NOMO-1 (cell line): Measurements from ENCODE around the gene BROX.
"Not testable (repeated sequence)": the region's sequence is repeated elsewhere in the genome, so short reads cannot be mapped to it uniquely, and the experiment has no call there.

Experiments
- DNase-seq, 2 experiments: peaks; one replicate each; lab custom pipeline; 2025; ENCODE audit not compliant: unreplicated experiment in 2 of 2; lab: John Stamatoyannopoulos, UW

BROX gene

GRCh38 chr1:222730866-222731265 lies 18.5 kb downstream of the BROX start:
- DNase-seq, result no peak

- peak; percentile 70 to 89 for DNase-seq
Observed at GRCh38 chr1:222732216-222733159, 20.1 kb downstream of the BROX start.

GRCh38 chr1:222734740-222735139 lies 22.4 kb downstream of the BROX start:
- no peak for DNase-seq

- no peak for DNase-seq
Observed at GRCh38 chr1:222736470-222736869, 24.1 kb downstream of the BROX start.

- DNase-seq, result no peak
Observed at GRCh38 chr1:222736972-222737371, 24.6 kb downstream of the BROX start, which contains the start of gene FAM177B. Gene FAM177B, plus strand, starts transcription at chr1:222737202. Its CDS starts 9,344 bp downstream, at chr1:222746546.

GRCh38 chr1:222739465-222739864 lies 27.1 kb downstream of the BROX start:
- no peak for DNase-seq

- no peak for DNase-seq
Observed at GRCh38 chr1:222739929-222740328, 27.6 kb downstream of the BROX start.

- DNase-seq, result not testable (repeated sequence)
Observed at GRCh38 chr1:222741630-222742457, 29.5 kb downstream of the BROX start.

- DNase-seq, result no peak
Observed at GRCh38 chr1:222749927-222750326, 37.6 kb downstream of the BROX start.

GRCh38 chr1:222750651-222751050 lies 38.3 kb downstream of the BROX start:
- DNase-seq, result peak; percentile 15 to 65

- no peak for DNase-seq
Observed at GRCh38 chr1:222751255-222751654, 38.9 kb downstream of the BROX start.

GRCh38 chr1:222754366-222755139 lies 42.2 kb downstream of the BROX start:
- DNase-seq, result no peak

- DNase-seq, result peak in 1 of 2 experiments; percentile 6
Observed at GRCh38 chr1:222757646-222758268, 45.4 kb downstream of the BROX start.

- DNase-seq, result no peak
Observed at GRCh38 chr1:222759451-222760035, 47.2 kb downstream of the BROX start.

GRCh38 chr1:222761083-222761482 lies 48.7 kb downstream of the BROX start:
- no peak for DNase-seq

- not testable (repeated sequence) for DNase-seq
Observed at GRCh38 chr1:222762178-222762577, 49.8 kb downstream of the BROX start.

GRCh38 chr1:222767152-222767571 lies 54.8 kb downstream of the BROX start:
- no peak for DNase-seq

- no peak for DNase-seq
Observed at GRCh38 chr1:222768592-222768991, 56.2 kb downstream of the BROX start.

GRCh38 chr1:222769181-222769580 lies 56.8 kb downstream of the BROX start:
- DNase-seq, result no peak
